ENCODE results near the gene CALCOCO1. TPM values are rescaled to one million over a fixed set of nuclear protein-coding genes. Genes with fewer than 3 reads are reported as not detected.

Gene CALCOCO1
- polyA plus RNA-seq, 3 donors = 60.1 to 238 (median 69.6) TPM

- intact Hi-C loops (cut with micrococcal nuclease) = loop anchor here (5.0 to 10.0 kb wide), 4 partner anchors 53 to 225 kb away; partner anchors contain the start of genes ATF7 (in 1 of the 2) and PCBP2 (in 1 of the 2)
- H3K27ac Mint-ChIP-seq = no peak overlapping the region
- no CpG with 5 or more reads among the region's 5 CpGs for WGBS (ENCODE audit: insufficient coverage)
Measured at GRCh38 chr12:53677800-53678148, 49.5 kb downstream of the CALCOCO1 start.

DNA sequence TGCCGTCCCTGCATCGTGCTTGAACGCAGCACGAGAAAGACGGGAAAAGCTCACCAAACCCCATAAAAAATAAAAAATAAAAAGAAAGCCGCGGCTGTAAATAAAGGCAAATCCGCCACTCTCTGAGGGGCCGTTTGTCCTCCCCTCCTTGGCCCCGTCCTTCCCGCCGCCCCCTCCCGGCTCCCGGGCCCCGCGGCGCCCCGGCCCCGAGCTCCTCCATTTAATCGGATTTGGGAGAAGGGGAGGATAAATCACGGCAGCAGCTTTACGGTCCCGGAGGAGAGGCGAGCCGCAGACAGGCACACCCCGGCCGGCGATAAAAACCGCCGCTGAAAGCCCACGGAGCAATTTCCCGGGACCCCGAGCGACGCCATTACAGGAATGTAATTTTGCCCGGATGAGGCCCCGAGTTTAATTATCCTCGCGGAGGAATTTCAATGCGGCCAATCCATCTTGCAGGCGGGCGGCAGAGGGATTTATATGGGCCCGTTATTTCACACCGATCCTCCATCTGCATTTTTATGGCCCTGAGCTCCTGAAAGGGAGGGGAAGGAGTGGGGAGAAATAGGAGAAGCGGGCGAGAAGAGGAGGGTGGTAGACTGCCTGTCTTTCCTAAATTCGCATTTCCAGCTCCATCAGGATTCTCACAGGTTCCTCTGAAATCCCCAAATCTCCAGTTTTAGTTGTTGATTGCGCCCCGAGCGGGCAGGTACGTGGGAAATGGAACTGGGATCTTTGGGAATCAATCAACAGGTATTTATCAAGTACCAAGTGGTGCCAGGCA, 50.0 kb downstream of the CALCOCO1 start:
- Mint-ChIP-seq H3K4me3 (peak overlapping the region; percentile 96 to 99), H3K27me3 (ENCODE audit: low read depth in 3 of 3) (peaks cover 10 to 28% (median 10%) of the 10 kb centered on the region in 3 donors), H3K36me3 (peaks cover 13 to 19% of the 10 kb centered on the region in 2 donors), H3K27ac (peak overlapping the region; percentile 85 to 99 (median 97)), H3K9me3 (peaks cover 0 to 3% (median 0%) of the 10 kb centered on the region in 7 donors), H3K4me1 (peaks cover 31% of the 10 kb centered on the region)
- peak overlapping the region; percentile 82 for H3K9ac ChIP-seq (ENCODE audit: insufficient read depth, low read length, poor library complexity, severe bottlenecking)
- DNase-seq = no peak
- H3K4me3 ChIP-seq (replicated peaks in 1 of 3; ENCODE audit: low read depth in 2 of 3, low read length in 3 of 3) = peak overlapping the region; percentile 54 to 87 (median 78)
- H3K27me3 ChIP-seq (ENCODE audit: control insufficient read depth in 2 of 2, insufficient read depth in 2 of 2, low read length in 2 of 2) = peaks cover 7 to 9% of the 10 kb centered on the region in 2 donors
- 0% methylated on average over 22 of the region's 51 CpGs for WGBS (ENCODE audit: insufficient coverage)
- H3K4me2 ChIP-seq (replicated peaks; ENCODE audit: extremely low read depth, low read length, poor library complexity, severe bottlenecking) = peak overlapping the region; percentile 91
- peak overlapping the region; percentile 97 for H2AFZ ChIP-seq (ENCODE audit: insufficient read depth, low read depth, low read length, poor library complexity, severe bottlenecking)
- H3K36me3 ChIP-seq (replicated peaks in 1 of 2; ENCODE audit: control insufficient read depth in 1 of 2, insufficient read depth in 2 of 2, low read length in 2 of 2) = peaks cover 3 to 21% of the 10 kb centered on the region in 2 donors
- H3K9me3 ChIP-seq (replicated peaks in 1 of 2; ENCODE audit: control insufficient read depth in 1 of 2, insufficient read depth in 1 of 2, low read length in 2 of 2) = no peaks in the 10 kb centered on the region
- peaks cover 16 to 28% of the 10 kb centered on the region in 2 donors for H3K4me1 ChIP-seq (ENCODE audit: control insufficient read depth in 1 of 2, insufficient read depth in 2 of 2, low read length in 2 of 2)
- H3K27ac ChIP-seq (ENCODE audit: low read depth in 1 of 2, low read length in 2 of 2) = peak overlapping the region; percentile 81 to 96
- peaks cover 36% of the 10 kb centered on the region for H3K79me2 ChIP-seq (ENCODE audit: insufficient read depth, low read length)
- TF ChIP-seq, protein P1, sequence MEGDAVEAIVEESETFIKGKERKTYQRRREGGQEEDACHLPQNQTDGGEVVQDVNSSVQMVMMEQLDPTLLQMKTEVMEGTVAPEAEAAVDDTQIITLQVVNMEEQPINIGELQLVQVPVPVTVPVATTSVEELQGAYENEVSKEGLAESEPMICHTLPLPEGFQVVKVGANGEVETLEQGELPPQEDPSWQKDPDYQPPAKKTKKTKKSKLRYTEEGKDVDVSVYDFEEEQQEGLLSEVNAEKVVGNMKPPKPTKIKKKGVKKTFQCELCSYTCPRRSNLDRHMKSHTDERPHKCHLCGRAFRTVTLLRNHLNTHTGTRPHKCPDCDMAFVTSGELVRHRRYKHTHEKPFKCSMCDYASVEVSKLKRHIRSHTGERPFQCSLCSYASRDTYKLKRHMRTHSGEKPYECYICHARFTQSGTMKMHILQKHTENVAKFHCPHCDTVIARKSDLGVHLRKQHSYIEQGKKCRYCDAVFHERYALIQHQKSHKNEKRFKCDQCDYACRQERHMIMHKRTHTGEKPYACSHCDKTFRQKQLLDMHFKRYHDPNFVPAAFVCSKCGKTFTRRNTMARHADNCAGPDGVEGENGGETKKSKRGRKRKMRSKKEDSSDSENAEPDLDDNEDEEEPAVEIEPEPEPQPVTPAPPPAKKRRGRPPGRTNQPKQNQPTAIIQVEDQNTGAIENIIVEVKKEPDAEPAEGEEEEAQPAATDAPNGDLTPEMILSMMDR (IDR thresholded peaks at IDR 0.05) = no peak
- intact Hi-C loops (cut with micrococcal nuclease) = loop anchor here (5.0 to 10.0 kb wide), 4 partner anchors 52 to 225 kb away; partner anchors contain the start of genes ATF7 (in 1 of the 2) and PCBP2 (in 1 of the 2)
- H4K20me1 ChIP-seq (ENCODE audit: insufficient read depth, low read length) = peaks cover 6% of the 10 kb centered on the region

More at GRCh38 chr12:53677800-53678148, 49.5 kb downstream of the CALCOCO1 start:
- Histone ChIP-seq H3K79me2 (ENCODE audit: insufficient read depth, low read length) (peaks cover 31% of the 10 kb centered on the region), H3K27ac (ENCODE audit: low read depth in 1 of 2, low read length in 2 of 2) (no peak overlapping the region), H2AFZ (ENCODE audit: insufficient read depth, low read depth, low read length, poor library complexity, severe bottlenecking) (peak overlapping the region; percentile 97), H3K4me2 (replicated peaks; ENCODE audit: extremely low read depth, low read length, poor library complexity, severe bottlenecking) (peak overlapping the region; percentile 91), H3K4me3 (replicated peaks in 1 of 3; ENCODE audit: low read depth in 2 of 3, low read length in 3 of 3) (peak overlapping the region; percentile 54 to 87 (median 78)), H3K9me3 (replicated peaks in 1 of 2; ENCODE audit: control insufficient read depth in 1 of 2, insufficient read depth in 1 of 2, low read length in 2 of 2) (no peaks in the 10 kb centered on the region), H3K9ac (ENCODE audit: insufficient read depth, low read length, poor library complexity, severe bottlenecking) (no peak overlapping the region), H3K4me1 (ENCODE audit: control insufficient read depth in 1 of 2, insufficient read depth in 2 of 2, low read length in 2 of 2) (peaks cover 16 to 28% of the 10 kb centered on the region in 2 donors), H3K36me3 (replicated peaks in 1 of 2; ENCODE audit: control insufficient read depth in 1 of 2, insufficient read depth in 2 of 2, low read length in 2 of 2) (peaks cover 0 to 15% of the 10 kb centered on the region in 2 donors), H4K20me1 (ENCODE audit: insufficient read depth, low read length) (peaks cover under 1% of the 10 kb centered on the region), H3K27me3 (ENCODE audit: control insufficient read depth in 2 of 2, insufficient read depth in 2 of 2, low read length in 2 of 2) (peaks cover 7 to 9% of the 10 kb centered on the region in 2 donors)
- Mint-ChIP-seq H3K9me3 (peaks cover 0 to 3% (median 0%) of the 10 kb centered on the region in 7 donors), H3K4me1 (peaks cover 27% of the 10 kb centered on the region), H3K4me3 (peak overlapping the region; percentile 96 to 99), H3K27me3 (ENCODE audit: low read depth in 3 of 3) (peaks cover 10 to 28% (median 11%) of the 10 kb centered on the region in 3 donors), H3K36me3 (peaks cover 7 to 14% of the 10 kb centered on the region in 2 donors)
- DNase-seq = no peak
- TF ChIP-seq, protein P1 (IDR thresholded peaks at IDR 0.05) = no peak
